ENCODE results near the gene ELN.
A peak's percentile ranks its signal among the peaks of the same experiment; 100 is the strongest.

Gene ELN

DNA sequence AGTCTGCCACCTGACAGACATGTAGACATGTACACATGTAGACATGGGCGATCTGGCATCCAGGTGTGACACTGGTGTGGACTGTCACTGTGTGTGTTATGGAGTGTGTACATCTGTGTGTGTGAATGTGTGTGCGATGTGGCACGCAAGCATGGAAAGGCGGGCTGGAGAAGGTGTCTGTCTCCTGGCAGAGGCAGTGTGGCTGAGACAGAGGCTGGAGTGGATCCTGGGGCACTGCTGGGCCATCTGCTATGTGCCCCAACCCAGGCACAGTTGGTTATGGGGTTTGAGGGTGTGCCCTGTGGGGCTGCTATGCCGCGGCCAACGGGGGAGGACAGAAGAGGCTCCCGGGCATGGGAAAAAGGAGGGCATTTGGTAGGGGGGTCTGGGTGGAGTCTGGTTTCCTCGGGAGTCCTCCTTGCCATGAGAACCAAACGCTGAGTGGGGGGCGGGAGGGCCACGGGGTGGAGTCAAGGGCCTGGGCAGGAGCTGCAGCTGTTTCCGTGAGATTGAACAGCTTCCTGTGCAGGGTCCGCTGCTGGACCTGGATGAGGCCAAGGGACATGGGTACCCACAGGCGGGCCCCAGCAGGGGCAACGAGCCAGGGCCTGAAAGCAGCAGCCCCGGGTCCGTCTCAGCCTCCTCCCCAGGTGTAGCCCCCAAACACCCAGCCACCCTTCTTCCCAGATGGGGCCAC lies 1.3 kb downstream of the ELN start:
- H3K27ac ChIP-seq (ENCODE audit: low read depth, low read length): no peak overlapping the region
- peak overlapping the region; percentile 63 to 87 (median 80) for H3K4me3 ChIP-seq (ENCODE audit: low read depth in 1 of 5, low read length in 5 of 5)
- peak overlapping the region; percentile 4 to 59 (median 9) for H3K9ac ChIP-seq (ENCODE audit: low read length in 5 of 5)
- H3K9me3 ChIP-seq (ENCODE audit: control insufficient read depth in 5 of 5, low read length in 5 of 5): no peaks in the 10 kb centered on the region
- H3K36me3 ChIP-seq (ENCODE audit: control insufficient read depth in 5 of 5, insufficient read depth in 5 of 5, low read length in 5 of 5): no peaks in the 10 kb centered on the region
- peaks cover 27 to 78% (median 77%) of the 10 kb centered on the region in 5 donors for H3K4me1 ChIP-seq (ENCODE audit: control insufficient read depth in 5 of 5, insufficient read depth in 5 of 5, low read length in 5 of 5)
- H3K27me3 ChIP-seq (ENCODE audit: control insufficient read depth in 5 of 5, insufficient read depth in 4 of 5, low read length in 5 of 5): peaks cover 0 to 12% (median 4%) of the 10 kb centered on the region in 5 donors

DNA sequence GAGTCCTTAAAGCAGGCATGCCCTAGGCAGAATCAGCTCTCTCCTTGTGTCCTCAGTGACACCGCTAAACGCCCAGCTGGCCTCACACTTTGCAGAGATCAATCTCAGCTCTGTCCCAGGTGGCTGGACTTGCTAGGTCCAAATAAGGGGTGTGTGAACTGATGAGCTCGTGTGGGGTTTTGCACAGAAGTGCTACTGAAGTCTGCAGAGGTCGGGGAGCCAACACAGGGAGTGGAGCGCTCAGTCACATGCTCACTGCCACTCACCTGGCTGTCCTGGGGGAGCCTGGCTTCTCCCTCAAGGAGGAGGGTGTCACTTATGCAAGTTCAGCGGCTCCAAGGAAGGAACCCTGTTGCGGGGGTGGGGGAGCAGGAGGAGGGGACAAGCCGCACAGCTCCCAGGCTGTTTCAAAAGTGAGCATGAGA lies 2.0 kb downstream of the ELN start:
- Histone ChIP-seq H3K4me1 (ENCODE audit: control insufficient read depth in 5 of 5, insufficient read depth in 5 of 5, low read length in 5 of 5) (peaks cover 29 to 86% (median 84%) of the 10 kb centered on the region in 5 donors), H3K4me3 (ENCODE audit: low read depth in 1 of 5, low read length in 5 of 5) (peak overlapping the region; percentile 60 to 87 (median 67)), H3K27ac (ENCODE audit: low read depth, low read length) (no peak overlapping the region), H3K36me3 (ENCODE audit: control insufficient read depth in 5 of 5, insufficient read depth in 5 of 5, low read length in 5 of 5) (no peaks in the 10 kb centered on the region), H3K27me3 (ENCODE audit: control insufficient read depth in 5 of 5, insufficient read depth in 4 of 5, low read length in 5 of 5) (peaks cover 0 to 12% (median 4%) of the 10 kb centered on the region in 5 donors), H3K9me3 (ENCODE audit: control insufficient read depth in 5 of 5, low read length in 5 of 5) (no peaks in the 10 kb centered on the region), H3K9ac (ENCODE audit: low read length in 5 of 5) (peak overlapping the region in 4 of 5 donors; percentile 4 to 42 (median 6))

DNA sequence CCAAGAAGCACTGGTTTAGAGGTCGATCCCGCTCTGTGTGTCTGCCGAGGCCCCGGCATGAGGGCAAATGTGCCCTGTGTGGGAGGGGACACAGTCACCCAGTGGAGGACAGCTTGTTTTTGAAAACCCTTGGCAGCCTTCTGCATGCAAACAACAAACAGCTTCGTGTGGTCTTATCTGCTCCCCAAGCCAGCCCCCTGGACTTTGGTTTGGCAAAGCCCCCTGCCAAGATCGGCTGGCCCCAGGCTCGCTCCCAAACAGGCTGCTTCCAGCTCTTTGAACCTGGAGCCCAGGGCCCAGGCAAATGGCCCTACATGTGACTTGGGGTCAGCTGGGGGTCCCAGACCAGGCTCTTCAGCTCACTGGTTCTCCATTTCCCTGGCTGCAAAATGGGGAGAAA lies 2.9 kb downstream of the ELN start:
- peaks cover 0 to 9% (median 4%) of the 10 kb centered on the region in 5 donors for H3K27me3 ChIP-seq (ENCODE audit: control insufficient read depth in 5 of 5, insufficient read depth in 4 of 5, low read length in 5 of 5)
- H3K9ac ChIP-seq (ENCODE audit: low read length in 5 of 5): peak overlapping the region in 1 of 5 donors; percentile 53
- H3K27ac ChIP-seq (ENCODE audit: low read depth, low read length): peak overlapping the region; percentile 76
- no peaks in the 10 kb centered on the region for H3K9me3 ChIP-seq (ENCODE audit: control insufficient read depth in 5 of 5, low read length in 5 of 5)
- H3K4me1 ChIP-seq (ENCODE audit: control insufficient read depth in 5 of 5, insufficient read depth in 5 of 5, low read length in 5 of 5): peaks cover 29 to 87% (median 86%) of the 10 kb centered on the region in 5 donors
- peaks cover 0 to 5% (median 3%) of the 10 kb centered on the region in 5 donors for H3K36me3 ChIP-seq (ENCODE audit: control insufficient read depth in 5 of 5, insufficient read depth in 5 of 5, low read length in 5 of 5)
- peak overlapping the region; percentile 16 to 63 (median 39) for H3K4me3 ChIP-seq (ENCODE audit: low read depth in 1 of 5, low read length in 5 of 5)

DNA sequence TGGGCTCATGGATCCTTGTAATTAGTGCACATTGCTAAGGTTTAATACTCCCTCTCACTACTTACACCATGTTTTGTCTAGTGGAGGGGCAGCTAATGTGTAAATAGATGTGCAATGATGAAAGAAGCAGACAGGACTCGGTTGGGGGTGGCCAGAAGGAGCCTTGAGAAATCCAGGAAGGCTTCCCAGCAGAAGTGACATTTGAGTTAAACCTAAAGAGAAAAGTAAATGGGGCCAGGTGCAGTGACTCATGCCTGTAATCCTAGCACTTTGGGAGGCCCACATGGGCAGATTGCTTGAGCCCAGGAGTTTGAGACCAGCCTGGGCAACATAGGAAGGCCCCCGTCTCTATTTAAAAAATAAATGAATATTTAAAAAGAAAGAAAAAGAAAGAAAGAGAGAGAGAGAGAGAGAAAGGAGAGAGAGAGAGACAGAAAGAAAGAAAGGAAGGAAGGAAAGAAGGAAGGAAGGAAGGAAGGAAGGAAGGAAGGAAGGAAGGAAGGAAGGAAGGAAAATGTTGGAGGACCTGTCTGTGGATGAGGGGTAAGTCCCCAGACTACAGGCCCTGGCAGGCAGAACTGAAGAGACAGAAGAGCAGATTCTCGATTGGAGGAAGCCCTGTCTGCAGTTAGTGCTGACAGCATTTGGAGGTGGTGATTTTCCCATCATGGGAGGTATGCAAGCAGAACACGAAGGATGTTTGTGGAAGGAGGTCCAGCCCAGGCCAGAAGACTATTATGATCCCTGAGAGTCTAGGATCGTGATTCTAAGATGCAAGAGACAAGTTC lies 3.6 kb downstream of the ELN start:
- Histone ChIP-seq H3K27ac (ENCODE audit: low read depth, low read length) (peak overlapping the region; percentile 76), H3K4me1 (ENCODE audit: control insufficient read depth in 5 of 5, insufficient read depth in 5 of 5, low read length in 5 of 5) (peaks cover 27 to 85% (median 83%) of the 10 kb centered on the region in 5 donors), H3K9ac (ENCODE audit: low read length in 5 of 5) (no peak overlapping the region), H3K27me3 (ENCODE audit: control insufficient read depth in 5 of 5, insufficient read depth in 4 of 5, low read length in 5 of 5) (peaks cover 0 to 9% (median 4%) of the 10 kb centered on the region in 5 donors), H3K4me3 (ENCODE audit: low read depth in 1 of 5, low read length in 5 of 5) (peak overlapping the region in 4 of 5 donors; percentile 2 to 47 (median 25)), H3K9me3 (ENCODE audit: control insufficient read depth in 5 of 5, low read length in 5 of 5) (no peaks in the 10 kb centered on the region), H3K36me3 (ENCODE audit: control insufficient read depth in 5 of 5, insufficient read depth in 5 of 5, low read length in 5 of 5) (peaks cover 0 to 9% (median 7%) of the 10 kb centered on the region in 5 donors)

DNA sequence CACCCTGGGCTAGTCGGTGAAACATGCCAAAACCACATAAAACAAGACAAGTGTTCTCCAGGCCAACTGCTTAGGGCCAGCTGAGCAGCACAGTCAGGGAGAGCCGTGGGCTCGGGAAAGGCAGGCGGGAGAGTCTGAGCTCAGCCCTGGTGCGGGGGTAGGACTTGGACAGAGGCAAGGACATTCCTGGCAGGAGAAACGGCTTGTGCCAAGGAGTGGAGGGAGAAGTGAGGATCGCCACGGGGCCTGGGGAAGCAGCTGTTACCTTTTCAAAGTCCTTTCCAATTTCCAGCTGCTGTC lies 4.2 kb downstream of the ELN start:
- Histone ChIP-seq H3K27me3 (ENCODE audit: control insufficient read depth in 5 of 5, insufficient read depth in 4 of 5, low read length in 5 of 5) (peaks cover 0 to 9% (median 4%) of the 10 kb centered on the region in 5 donors), H3K4me1 (ENCODE audit: control insufficient read depth in 5 of 5, insufficient read depth in 5 of 5, low read length in 5 of 5) (peaks cover 25 to 79% (median 77%) of the 10 kb centered on the region in 5 donors), H3K9ac (ENCODE audit: low read length in 5 of 5) (no peak overlapping the region), H3K27ac (ENCODE audit: low read depth, low read length) (peak overlapping the region; percentile 76), H3K36me3 (ENCODE audit: control insufficient read depth in 5 of 5, insufficient read depth in 5 of 5, low read length in 5 of 5) (peaks cover 0 to 10% (median 9%) of the 10 kb centered on the region in 5 donors), H3K4me3 (ENCODE audit: low read depth in 1 of 5, low read length in 5 of 5) (peak overlapping the region in 2 of 5 donors; percentile 2 to 28), H3K9me3 (ENCODE audit: control insufficient read depth in 5 of 5, low read length in 5 of 5) (no peaks in the 10 kb centered on the region)

DNA sequence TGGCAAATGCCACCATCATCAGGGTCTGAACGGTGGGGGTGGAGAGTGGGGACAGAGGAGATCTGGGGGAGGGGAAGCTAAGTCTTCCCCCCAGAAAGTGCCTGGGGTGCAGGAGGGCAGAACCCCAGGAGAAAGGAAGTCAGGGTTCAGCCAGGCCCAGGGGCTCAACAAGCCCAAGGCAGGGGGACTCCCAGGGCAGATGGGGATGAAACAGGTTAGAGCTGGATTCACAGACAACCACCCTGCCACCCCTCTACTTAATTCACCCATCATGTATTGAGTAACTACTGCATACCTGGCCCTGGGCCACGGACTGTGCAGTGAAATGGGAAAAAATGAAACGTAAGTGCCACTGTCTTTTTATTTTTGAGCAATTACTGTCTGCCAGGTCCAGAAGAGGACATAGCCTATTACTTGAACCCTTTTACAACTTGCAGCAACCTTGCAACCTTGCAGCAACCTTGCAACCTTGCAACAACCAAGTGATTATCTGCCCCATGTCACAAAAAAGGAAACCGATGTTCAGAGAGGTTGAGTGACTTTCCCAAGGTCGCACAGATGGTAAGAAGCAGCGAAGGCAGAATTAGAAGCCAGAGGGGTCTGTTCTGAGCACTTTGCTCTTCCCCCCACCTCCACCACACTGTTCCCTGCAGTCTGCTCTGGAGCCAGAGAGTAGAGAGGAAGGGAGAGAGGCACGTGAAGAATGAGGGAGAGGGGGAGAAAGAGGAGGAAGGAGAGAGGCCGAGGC lies 4.8 kb downstream of the ELN start:
- H3K36me3 ChIP-seq (ENCODE audit: control insufficient read depth in 5 of 5, insufficient read depth in 5 of 5, low read length in 5 of 5): peaks cover 0 to 14% (median 9%) of the 10 kb centered on the region in 5 donors
- H3K9me3 ChIP-seq (ENCODE audit: control insufficient read depth in 5 of 5, low read length in 5 of 5): no peaks in the 10 kb centered on the region
- peaks cover 24 to 77% (median 75%) of the 10 kb centered on the region in 5 donors for H3K4me1 ChIP-seq (ENCODE audit: control insufficient read depth in 5 of 5, insufficient read depth in 5 of 5, low read length in 5 of 5)
- H3K27me3 ChIP-seq (ENCODE audit: control insufficient read depth in 5 of 5, insufficient read depth in 4 of 5, low read length in 5 of 5): peaks cover 0 to 9% (median 4%) of the 10 kb centered on the region in 5 donors
- H3K27ac ChIP-seq (ENCODE audit: low read depth, low read length): peak overlapping the region; percentile 76
- H3K9ac ChIP-seq (ENCODE audit: low read length in 5 of 5): no peak overlapping the region
- peak overlapping the region in 2 of 5 donors; percentile 1 to 2 for H3K4me3 ChIP-seq (ENCODE audit: low read depth in 1 of 5, low read length in 5 of 5)

DNA sequence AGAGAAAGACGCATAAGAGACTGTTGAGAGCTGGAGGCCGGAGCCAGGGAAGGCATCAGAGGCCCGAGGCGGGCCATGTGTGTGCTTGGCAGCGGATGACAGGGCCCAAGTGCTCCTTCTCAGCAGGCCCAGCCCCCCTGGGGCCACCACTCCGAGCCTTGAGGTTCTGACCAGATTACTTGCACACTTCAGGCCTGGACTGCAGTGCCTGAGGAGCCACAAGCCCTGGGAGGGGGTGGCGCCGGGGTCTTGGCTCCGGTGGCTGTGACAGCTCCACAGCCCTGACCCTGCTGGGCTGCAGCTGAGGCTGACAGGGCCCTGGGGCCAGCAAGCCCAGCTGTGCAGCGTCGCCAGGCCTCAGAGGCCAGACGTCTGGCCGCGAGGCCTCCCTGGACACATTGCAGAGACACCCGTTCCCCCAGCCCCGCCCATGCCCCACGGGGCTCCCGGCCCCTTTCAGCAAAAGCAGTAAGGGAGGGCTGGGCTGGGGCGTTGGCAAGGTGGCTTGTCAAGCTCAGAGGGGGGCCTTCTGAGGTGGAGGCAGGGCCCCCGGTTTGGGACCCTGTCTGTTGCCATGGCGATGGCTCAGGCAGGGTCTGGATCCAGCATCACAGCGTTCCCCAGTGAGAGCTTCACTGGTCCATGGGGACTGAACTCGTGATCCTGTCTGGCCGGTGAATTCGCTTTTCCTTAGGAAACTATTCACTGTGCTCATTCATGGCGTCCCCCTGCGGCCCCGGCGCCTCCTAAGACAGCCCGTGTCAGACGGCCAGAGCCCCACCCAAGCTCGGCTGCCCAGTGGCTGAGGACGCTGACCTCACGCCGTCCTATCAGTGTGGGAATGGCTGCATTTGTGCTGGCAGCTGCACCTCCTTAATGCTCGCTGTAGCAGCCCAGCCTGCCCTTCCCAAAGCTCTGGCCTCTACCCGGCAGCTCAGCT lies 5.7 kb downstream of the ELN start:
- H3K4me1 ChIP-seq (ENCODE audit: control insufficient read depth in 5 of 5, insufficient read depth in 5 of 5, low read length in 5 of 5): peaks cover 22 to 79% (median 76%) of the 10 kb centered on the region in 5 donors
- peak overlapping the region in 2 of 5 donors; percentile 1 to 13 for H3K4me3 ChIP-seq (ENCODE audit: low read depth in 1 of 5, low read length in 5 of 5)

DNA sequence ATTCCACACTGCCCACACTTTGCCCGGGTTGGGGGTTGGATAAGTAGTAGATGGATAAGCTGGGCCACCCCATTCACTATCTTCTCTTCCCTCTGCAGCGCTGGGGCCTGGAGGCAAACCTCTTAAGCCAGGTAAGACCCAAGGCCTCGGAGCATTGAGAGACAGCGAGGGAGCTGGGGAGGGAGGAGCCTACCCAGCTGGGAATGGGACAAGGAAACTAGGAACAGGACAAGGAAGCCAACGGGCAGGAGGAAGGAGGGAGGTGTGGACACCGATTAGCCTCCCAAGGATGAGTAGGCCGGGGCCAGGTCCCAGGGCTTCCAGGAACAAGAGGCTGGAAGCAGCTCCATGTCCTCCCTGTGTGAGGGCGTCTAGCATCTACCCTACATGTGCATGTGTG lies 9.6 kb downstream of the ELN start:
- no peak overlapping the region for H3K9ac ChIP-seq (ENCODE audit: low read length in 5 of 5)
- no peak overlapping the region for H3K4me3 ChIP-seq (ENCODE audit: low read depth in 1 of 5, low read length in 5 of 5)
- no peaks in the 10 kb centered on the region for H3K27me3 ChIP-seq (ENCODE audit: control insufficient read depth in 5 of 5, insufficient read depth in 4 of 5, low read length in 5 of 5)
- peak overlapping the region; percentile 58 for H3K27ac ChIP-seq (ENCODE audit: low read depth, low read length)
- H3K4me1 ChIP-seq (ENCODE audit: control insufficient read depth in 5 of 5, insufficient read depth in 5 of 5, low read length in 5 of 5): peaks cover 10 to 68% (median 67%) of the 10 kb centered on the region in 5 donors
- H3K36me3 ChIP-seq (ENCODE audit: control insufficient read depth in 5 of 5, insufficient read depth in 5 of 5, low read length in 5 of 5): peaks cover 0 to 38% (median 23%) of the 10 kb centered on the region in 5 donors
- H3K9me3 ChIP-seq (ENCODE audit: control insufficient read depth in 5 of 5, low read length in 5 of 5): no peaks in the 10 kb centered on the region

More for the DNA sequence above, 5.7 kb downstream of the ELN start:
- H3K9me3 ChIP-seq (ENCODE audit: control insufficient read depth in 5 of 5, low read length in 5 of 5): no peaks in the 10 kb centered on the region
- peak overlapping the region; percentile 76 for H3K27ac ChIP-seq (ENCODE audit: low read depth, low read length)
- H3K36me3 ChIP-seq (ENCODE audit: control insufficient read depth in 5 of 5, insufficient read depth in 5 of 5, low read length in 5 of 5): peaks cover 0 to 15% (median 9%) of the 10 kb centered on the region in 5 donors
- H3K9ac ChIP-seq (ENCODE audit: low read length in 5 of 5): peak overlapping the region in 2 of 5 donors; percentile 21 to 38
- H3K27me3 ChIP-seq (ENCODE audit: control insufficient read depth in 5 of 5, insufficient read depth in 4 of 5, low read length in 5 of 5): peaks cover 0 to 6% (median 3%) of the 10 kb centered on the region in 5 donors
